ENCODE measurements around the gene HOXD8.

Gene HOXD8

GRCh38 chr2:176103742-176104315 lies 25.7 kb upstream of the HOXD8 start:
- no peak for DNase-seq

GRCh38 chr2:176104316-176105077 lies 25.0 kb upstream of the HOXD8 start:
- DNase-seq, result no peak

- no peak for DNase-seq
Measured at GRCh38 chr2:176105078-176105729, 24.3 kb upstream of the HOXD8 start.

- DNase-seq, result no peak
Measured at GRCh38 chr2:176105730-176106580, 23.6 kb upstream of the HOXD8 start.

- peak; percentile 21 for DNase-seq
Measured at GRCh38 chr2:176106581-176107539, 22.6 kb upstream of the HOXD8 start, which contains the start of gene HOXD11. TSS of gene HOXD11 (plus strand) at chr2:176107280. CDS start at chr2:176107356, 76 bp downstream.

- no peak for DNase-seq
Measured at GRCh38 chr2:176107731-176108181, 21.7 kb upstream of the HOXD8 start.

- no peak for DNase-seq
Measured at GRCh38 chr2:176109192-176109901, 20.2 kb upstream of the HOXD8 start.

- DNase-seq, result no peak
Measured at GRCh38 chr2:176109946-176110345, 19.6 kb upstream of the HOXD8 start.

GRCh38 chr2:176110415-176111308 lies 18.8 kb upstream of the HOXD8 start:
- DNase-seq, result no peak

- DNase-seq, result peak; percentile 27
Measured at GRCh38 chr2:176111309-176111663, 18.2 kb upstream of the HOXD8 start.

GRCh38 chr2:176111846-176112374 lies 17.6 kb upstream of the HOXD8 start:
- no peak for DNase-seq

GRCh38 chr2:176112375-176113302 lies 16.9 kb upstream of the HOXD8 start:
- no peak for DNase-seq

- no peak for DNase-seq
Measured at GRCh38 chr2:176114120-176114929, 15.2 kb upstream of the HOXD8 start.

- DNase-seq, result no peak
Measured at GRCh38 chr2:176114930-176115625, 14.4 kb upstream of the HOXD8 start.

- no peak for DNase-seq
Measured at GRCh38 chr2:176115883-176116813, 13.4 kb upstream of the HOXD8 start, which contains the start of gene HOXD10. TSS of gene HOXD10 (plus strand) at chr2:176116778. CDS start at chr2:176116834, 56 bp downstream.

Measured in NCI-H1694 (cell line).